NCI-H2196 treated with DMSO at 0.1 percent for 48 hours (cell line): ENCODE measurements around the gene DNAJC19.

ENCODE experiments used
- DNase-seq: peaks from one replicate; lab custom pipeline; 2025; ENCODE audit not compliant: unreplicated experiment; lab: John Stamatoyannopoulos, UW

The DNAJC19 gene

DNA sequence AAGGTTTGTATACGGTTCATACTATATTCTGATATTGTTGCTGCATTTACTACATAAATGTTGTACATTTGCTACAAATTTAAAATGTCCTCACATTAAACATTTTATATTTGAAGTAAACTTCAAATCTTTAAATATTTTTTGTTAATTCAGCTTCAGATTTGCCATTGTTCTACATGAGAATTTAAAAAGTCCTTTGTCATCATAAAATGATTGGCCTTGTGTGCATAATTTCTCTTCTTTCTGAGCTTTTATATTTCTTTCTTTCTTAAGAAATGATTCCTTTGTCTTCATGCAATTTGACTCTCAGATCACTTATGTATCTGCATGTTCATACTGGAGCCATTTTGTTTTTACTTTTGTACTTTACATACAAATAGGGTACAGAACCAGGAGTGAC, 28.0 kb downstream of the DNAJC19 start:
- DNase-seq, result no peak

DNA sequence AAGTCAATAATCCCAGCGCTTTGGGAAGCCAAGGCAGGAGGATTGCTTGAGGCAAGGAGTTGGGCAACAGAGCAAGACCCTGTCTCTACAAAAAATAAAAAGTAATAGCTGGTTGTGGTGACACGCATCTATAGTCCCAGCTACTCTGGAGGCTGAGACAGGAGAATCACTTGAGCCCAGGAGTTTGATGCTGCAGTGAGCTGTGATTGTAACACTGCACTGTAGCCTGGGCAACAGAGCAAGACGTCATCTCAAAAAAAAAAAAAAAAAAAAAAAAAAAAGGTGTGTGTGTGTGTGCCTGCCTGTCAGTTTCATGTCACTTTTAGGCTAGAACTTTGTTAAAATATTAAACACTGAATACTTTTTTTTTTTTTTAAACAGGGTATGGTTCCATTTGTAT, 28.4 kb downstream of the DNAJC19 start:
- no peak for DNase-seq

DNA sequence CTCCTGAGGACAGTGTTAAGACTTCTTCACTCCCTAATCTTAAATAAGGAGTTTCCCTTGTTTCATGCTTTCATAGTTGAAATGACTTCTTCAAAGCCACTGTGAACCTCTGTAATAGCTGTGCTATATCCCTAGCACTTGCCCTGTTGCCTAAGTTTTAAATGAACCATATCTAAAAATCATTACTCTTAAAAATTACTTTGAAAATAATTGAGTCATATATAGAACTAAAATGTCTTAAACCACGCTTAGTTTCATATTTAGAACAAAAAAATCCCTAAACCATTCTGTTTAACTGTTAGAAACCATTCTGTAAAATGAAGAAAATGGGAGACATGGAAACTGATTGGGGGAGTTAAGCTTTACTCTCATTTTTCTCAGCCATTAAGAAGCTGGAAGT, 29.8 kb downstream of the DNAJC19 start:
- no peak for DNase-seq

DNA sequence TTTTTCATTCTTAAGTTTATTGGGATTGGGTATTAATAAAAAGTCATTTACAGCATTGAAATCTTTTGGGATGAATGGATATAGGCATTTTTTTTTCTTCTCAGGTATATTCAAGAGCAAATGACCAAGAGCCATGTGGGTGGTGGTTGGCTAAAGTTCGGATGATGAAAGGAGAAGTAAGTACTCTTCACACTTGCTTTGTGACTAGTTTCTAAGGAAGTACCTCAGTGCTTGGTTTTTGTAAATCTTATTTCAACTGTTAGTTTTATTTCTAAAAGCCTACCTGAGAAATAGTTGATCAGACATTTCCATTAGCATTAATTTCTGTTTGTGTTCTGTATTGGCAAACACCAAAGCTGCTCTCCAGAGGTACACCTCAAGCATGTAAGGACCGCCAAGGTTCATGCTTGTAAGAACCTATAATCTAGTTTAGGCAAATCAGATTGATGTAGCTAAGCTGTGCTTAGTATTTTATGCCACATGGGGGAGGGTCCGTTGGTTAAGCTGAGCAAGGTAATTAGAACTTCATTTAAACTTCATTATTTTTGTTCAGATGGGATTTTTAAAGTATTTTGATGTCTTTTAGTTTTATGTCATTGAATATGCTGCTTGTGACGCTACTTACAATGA, 41.7 kb downstream of the DNAJC19 start:
- DNase-seq, result no peak

DNA sequence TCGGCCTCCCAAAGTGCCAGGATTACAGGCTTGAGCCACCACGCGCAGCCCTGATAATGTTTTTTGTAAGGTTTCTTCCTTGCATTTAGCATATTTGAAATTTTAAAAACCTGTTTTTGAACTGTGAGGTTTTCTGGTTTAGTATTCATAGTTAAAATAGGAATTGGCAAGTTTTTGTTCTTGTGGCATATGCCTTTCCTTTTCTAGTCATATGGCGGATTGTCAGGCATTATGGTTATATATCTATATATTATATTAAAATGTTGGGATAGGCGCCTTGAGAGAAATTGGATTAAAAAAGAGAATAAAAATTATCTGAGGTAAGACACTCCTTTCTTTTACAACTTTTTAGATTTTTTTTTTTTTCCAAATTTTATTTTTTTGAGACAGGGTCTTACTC, 48.7 kb downstream of the DNAJC19 start:
- no peak for DNase-seq

DNA sequence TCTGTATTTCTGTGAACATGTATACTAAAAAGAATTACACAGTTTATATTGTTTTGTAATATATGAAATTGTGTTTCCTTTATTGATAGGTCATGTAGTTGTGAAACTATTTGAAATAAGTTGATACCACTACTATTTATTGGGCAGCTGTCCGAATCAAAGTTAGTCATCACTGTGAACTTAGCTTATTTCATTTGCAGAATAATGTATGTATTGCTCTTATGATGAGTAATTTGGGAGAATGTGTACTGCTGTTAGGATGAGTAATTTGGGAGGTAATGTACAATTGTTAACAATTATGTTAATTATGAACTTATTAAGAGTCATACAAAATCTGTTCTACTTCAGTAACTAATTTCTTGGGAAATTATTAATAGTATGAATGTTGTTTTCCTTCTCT, 54.9 kb downstream of the DNAJC19 start:
- no peak for DNase-seq
